C4-2B (cell line): ENCODE measurements around the gene MBL2.

Source experiments
- CTCF ChIP-seq: fragments of 450-650 bp; conservative IDR thresholded peaks from 2 replicates; pipeline ENCODE4 v1.5.1; 2017; ENCODE audit warnings: mild to moderate bottlenecking
- ZFX ChIP-seq: fragments of 450-650 bp; IDR thresholded peaks from 2 replicates; pipeline ENCODE4 v1.6.1; 2017

GRCh38 chr10:52756295-52756694, 16.3 kb downstream of the MBL2 start:
- no peak for TF ChIP-seq CTCF
- no peak for TF ChIP-seq ZFX
